ENCODE results near the gene SCAI.

GRCh38 chr9:124913378-124913777 is 229.9 kb downstream of the SCAI start:
- TF ChIP-seq POLR2A (IDR thresholded peaks at IDR 0.05; ENCODE audit: low read depth, low read length) (no peak), POLR2AphosphoS5 (IDR thresholded peaks at IDR 0.05; ENCODE audit: low read depth, low read length) (no peak), TAF1 (IDR thresholded peaks at IDR 0.05; ENCODE audit: borderline replicate concordance, low read depth, low read length) (no peak)

All from GM12892 (cell line).